ENCODE measurements around the gene STUM.

STUM gene

GRCh38 chr1:226626577-226626956 lies 78.0 kb downstream of the STUM start:
- H3K4me3 ChIP-seq (ENCODE audit: insufficient read depth, low read length, poor library complexity, severe bottlenecking): no peak overlapping the region
- H3K9me2 ChIP-seq (replicated peaks; ENCODE audit: insufficient read depth, low read length): no peaks in the 10 kb centered on the region
- no peaks in the 10 kb centered on the region for H3K79me2 ChIP-seq (ENCODE audit: insufficient read depth, low read length)
- H3F3A ChIP-seq (ENCODE audit: insufficient read depth): no peaks in the 10 kb centered on the region
- H3K27me3 ChIP-seq (ENCODE audit: low read length): no peaks in the 10 kb centered on the region
- H3K27ac ChIP-seq (ENCODE audit: low read depth, low read length): no peak overlapping the region
- H3K9ac ChIP-seq (ENCODE audit: low read length): no peak overlapping the region
- H3K9me3 ChIP-seq (ENCODE audit: insufficient read depth, low read length): no peaks in the 10 kb centered on the region
- TF ChIP-seq, protein P1, sequence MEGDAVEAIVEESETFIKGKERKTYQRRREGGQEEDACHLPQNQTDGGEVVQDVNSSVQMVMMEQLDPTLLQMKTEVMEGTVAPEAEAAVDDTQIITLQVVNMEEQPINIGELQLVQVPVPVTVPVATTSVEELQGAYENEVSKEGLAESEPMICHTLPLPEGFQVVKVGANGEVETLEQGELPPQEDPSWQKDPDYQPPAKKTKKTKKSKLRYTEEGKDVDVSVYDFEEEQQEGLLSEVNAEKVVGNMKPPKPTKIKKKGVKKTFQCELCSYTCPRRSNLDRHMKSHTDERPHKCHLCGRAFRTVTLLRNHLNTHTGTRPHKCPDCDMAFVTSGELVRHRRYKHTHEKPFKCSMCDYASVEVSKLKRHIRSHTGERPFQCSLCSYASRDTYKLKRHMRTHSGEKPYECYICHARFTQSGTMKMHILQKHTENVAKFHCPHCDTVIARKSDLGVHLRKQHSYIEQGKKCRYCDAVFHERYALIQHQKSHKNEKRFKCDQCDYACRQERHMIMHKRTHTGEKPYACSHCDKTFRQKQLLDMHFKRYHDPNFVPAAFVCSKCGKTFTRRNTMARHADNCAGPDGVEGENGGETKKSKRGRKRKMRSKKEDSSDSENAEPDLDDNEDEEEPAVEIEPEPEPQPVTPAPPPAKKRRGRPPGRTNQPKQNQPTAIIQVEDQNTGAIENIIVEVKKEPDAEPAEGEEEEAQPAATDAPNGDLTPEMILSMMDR (IDR thresholded peaks at IDR 0.05; ENCODE audit: insufficient read depth, low read length, poor library complexity, severe bottlenecking): peak; percentile 95
- TF ChIP-seq EZH2phosphoT487 (conservative IDR thresholded peaks at IDR 0.05; ENCODE audit: low read length): no peak
- no peak overlapping the region for H2AFZ ChIP-seq (ENCODE audit: low read depth, low read length, severe bottlenecking)
- no peaks in the 10 kb centered on the region for H4K20me1 ChIP-seq (ENCODE audit: low read depth, low read length)
- no peaks in the 10 kb centered on the region for H3K36me3 ChIP-seq (ENCODE audit: low read length)
- H3K4me2 ChIP-seq (ENCODE audit: low read depth, low read length, poor library complexity, severe bottlenecking): no peak overlapping the region

GRCh38 chr1:226627050-226627755 lies 78.6 kb downstream of the STUM start:
- no peak overlapping the region for H2AFZ ChIP-seq (ENCODE audit: low read depth, low read length, severe bottlenecking)
- no peaks in the 10 kb centered on the region for H4K20me1 ChIP-seq (ENCODE audit: low read depth, low read length)
- H3K27me3 ChIP-seq (ENCODE audit: low read length): no peaks in the 10 kb centered on the region
- no peaks in the 10 kb centered on the region for H3K9me2 ChIP-seq (replicated peaks; ENCODE audit: insufficient read depth, low read length)
- no peaks in the 10 kb centered on the region for H3K79me2 ChIP-seq (ENCODE audit: insufficient read depth, low read length)
- no peak overlapping the region for H3K4me2 ChIP-seq (ENCODE audit: low read depth, low read length, poor library complexity, severe bottlenecking)
- no peak overlapping the region for H3K4me3 ChIP-seq (ENCODE audit: insufficient read depth, low read length, poor library complexity, severe bottlenecking)
- TF ChIP-seq EZH2phosphoT487 (conservative IDR thresholded peaks at IDR 0.05; ENCODE audit: low read length): no peak
- TF ChIP-seq, protein P1 (IDR thresholded peaks at IDR 0.05; ENCODE audit: insufficient read depth, low read length, poor library complexity, severe bottlenecking): no peak
- H3F3A ChIP-seq (ENCODE audit: insufficient read depth): no peaks in the 10 kb centered on the region
- no peaks in the 10 kb centered on the region for H3K9me3 ChIP-seq (ENCODE audit: insufficient read depth, low read length)
- no peak overlapping the region for H3K27ac ChIP-seq (ENCODE audit: low read depth, low read length)
- no peak overlapping the region for H3K9ac ChIP-seq (ENCODE audit: low read length)
- no peaks in the 10 kb centered on the region for H3K36me3 ChIP-seq (ENCODE audit: low read length)

DNA sequence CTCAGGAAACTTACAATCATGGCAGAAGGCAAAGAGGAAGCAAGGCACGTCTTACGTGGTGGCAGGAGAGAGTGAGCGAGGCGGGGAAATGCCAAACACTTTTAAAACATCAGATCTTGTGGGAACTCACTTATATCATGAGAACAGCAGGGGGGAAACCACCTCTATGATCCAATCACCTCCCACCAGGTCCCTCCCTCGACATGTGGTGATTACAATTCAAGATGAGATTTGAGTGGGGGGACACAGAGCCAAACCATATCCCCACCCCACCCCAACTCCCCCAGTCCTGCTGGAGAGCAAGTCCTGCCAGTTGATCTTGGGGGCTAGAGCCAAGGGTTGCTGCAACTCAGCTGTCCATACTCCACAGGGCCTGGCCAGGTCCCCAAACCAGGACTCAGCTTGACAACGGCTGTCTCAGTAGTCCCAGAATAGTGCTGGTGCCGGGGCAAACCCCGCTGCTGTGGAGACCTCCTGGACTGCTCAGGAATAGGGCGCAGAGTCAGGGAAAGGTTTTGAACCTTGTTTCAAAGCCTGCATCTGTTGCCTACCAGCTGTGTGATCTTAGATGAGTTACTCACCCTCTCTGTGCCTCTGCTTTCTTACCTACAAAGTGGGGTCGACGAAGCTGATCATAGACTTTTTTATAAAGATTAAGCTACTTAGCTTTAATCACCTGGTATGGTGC lies 79.5 kb downstream of the STUM start:
- no peaks in the 10 kb centered on the region for H3K9me3 ChIP-seq (ENCODE audit: insufficient read depth, low read length)
- TF ChIP-seq EZH2phosphoT487 (conservative IDR thresholded peaks at IDR 0.05; ENCODE audit: low read length): no peak
- no peaks in the 10 kb centered on the region for H3K9me2 ChIP-seq (replicated peaks; ENCODE audit: insufficient read depth, low read length)
- H3K9ac ChIP-seq (ENCODE audit: low read length): no peak overlapping the region
- H3K4me2 ChIP-seq (ENCODE audit: low read depth, low read length, poor library complexity, severe bottlenecking): no peak overlapping the region
- H3K36me3 ChIP-seq (ENCODE audit: low read length): no peaks in the 10 kb centered on the region
- no peaks in the 10 kb centered on the region for H3K27me3 ChIP-seq (ENCODE audit: low read length)
- no peak overlapping the region for H3K4me3 ChIP-seq (ENCODE audit: insufficient read depth, low read length, poor library complexity, severe bottlenecking)
- H3F3A ChIP-seq (ENCODE audit: insufficient read depth): no peaks in the 10 kb centered on the region
- H4K20me1 ChIP-seq (ENCODE audit: low read depth, low read length): no peaks in the 10 kb centered on the region
- no peak overlapping the region for H3K27ac ChIP-seq (ENCODE audit: low read depth, low read length)
- no peak overlapping the region for H2AFZ ChIP-seq (ENCODE audit: low read depth, low read length, severe bottlenecking)
- no peaks in the 10 kb centered on the region for H3K79me2 ChIP-seq (ENCODE audit: insufficient read depth, low read length)

DNA sequence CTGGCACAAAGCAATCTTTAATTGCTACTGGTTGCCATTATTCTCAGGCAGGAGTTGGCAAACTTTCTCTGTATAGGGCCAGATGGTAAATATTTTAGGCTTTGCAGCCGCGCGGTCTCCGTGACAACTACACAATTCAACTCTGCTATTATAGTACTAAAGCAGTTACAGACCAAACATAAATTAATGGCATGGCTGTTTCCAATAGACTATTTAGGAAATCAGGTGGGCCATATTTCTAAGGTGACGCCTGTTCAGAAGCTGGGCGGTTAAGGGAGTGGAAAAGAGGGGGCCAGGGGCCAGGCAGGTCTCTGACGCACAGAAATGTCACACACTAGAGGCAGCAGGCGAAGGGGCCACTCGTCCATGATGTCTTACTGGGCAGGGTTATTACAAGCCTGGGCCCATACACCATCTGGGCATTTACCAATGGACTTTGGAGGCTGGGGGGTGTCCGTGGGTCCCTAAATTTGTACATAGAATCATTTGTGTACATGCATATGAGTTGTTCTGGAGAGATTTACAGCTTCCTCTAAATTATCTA lies 80.1 kb downstream of the STUM start:
- Histone ChIP-seq H3K79me2 (ENCODE audit: insufficient read depth, low read length) (no peaks in the 10 kb centered on the region), H3K27ac (ENCODE audit: low read depth, low read length) (no peak overlapping the region), H4K20me1 (ENCODE audit: low read depth, low read length) (no peaks in the 10 kb centered on the region), H3K9me3 (ENCODE audit: insufficient read depth, low read length) (no peaks in the 10 kb centered on the region), H2AFZ (ENCODE audit: low read depth, low read length, severe bottlenecking) (no peak overlapping the region), H3F3A (ENCODE audit: insufficient read depth) (no peaks in the 10 kb centered on the region), H3K27me3 (ENCODE audit: low read length) (no peaks in the 10 kb centered on the region), H3K4me2 (ENCODE audit: low read depth, low read length, poor library complexity, severe bottlenecking) (no peak overlapping the region), H3K9me2 (replicated peaks; ENCODE audit: insufficient read depth, low read length) (no peaks in the 10 kb centered on the region), H3K9ac (ENCODE audit: low read length) (no peak overlapping the region), H3K36me3 (ENCODE audit: low read length) (no peaks in the 10 kb centered on the region), H3K4me3 (ENCODE audit: insufficient read depth, low read length, poor library complexity, severe bottlenecking) (no peak overlapping the region)
- TF ChIP-seq EZH2phosphoT487 (conservative IDR thresholded peaks at IDR 0.05; ENCODE audit: low read length): no peak
- TF ChIP-seq, protein P1 (IDR thresholded peaks at IDR 0.05; ENCODE audit: insufficient read depth, low read length, poor library complexity, severe bottlenecking): no peak

Data from SU-DHL-6 (cell line).